Measurements from ENCODE around the gene WSCD1.

DNA sequence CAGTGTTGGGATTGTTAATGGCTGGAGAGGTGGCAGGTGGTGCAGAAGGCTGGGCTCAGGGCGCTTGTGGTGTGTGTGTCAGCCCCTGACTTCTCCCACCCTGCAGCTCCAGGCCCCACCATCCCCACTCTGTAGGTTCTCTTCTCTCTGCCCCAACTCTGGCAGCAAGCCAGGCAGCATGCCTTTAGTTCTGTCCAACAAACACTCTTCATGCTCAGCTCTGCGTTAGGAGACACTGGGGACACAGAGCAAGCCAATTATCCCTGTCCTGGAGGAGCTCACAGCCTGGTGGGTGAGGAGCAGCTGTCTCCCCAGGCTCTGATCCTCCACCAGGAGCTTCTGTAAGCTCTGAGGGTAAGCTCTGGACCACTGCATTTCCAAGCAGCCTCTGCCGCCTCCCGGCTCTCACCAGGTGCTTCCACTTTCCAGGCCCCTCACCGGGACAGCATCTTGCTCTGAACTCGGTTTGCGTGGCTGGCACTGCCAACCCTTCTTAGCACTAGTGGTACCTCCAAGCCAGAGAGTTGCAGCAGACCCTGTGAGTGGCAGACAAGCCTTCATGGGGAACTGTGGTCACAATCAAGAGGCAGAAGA, 34.3 kb upstream of the WSCD1 start:
- TF ChIP-seq, protein P1, sequence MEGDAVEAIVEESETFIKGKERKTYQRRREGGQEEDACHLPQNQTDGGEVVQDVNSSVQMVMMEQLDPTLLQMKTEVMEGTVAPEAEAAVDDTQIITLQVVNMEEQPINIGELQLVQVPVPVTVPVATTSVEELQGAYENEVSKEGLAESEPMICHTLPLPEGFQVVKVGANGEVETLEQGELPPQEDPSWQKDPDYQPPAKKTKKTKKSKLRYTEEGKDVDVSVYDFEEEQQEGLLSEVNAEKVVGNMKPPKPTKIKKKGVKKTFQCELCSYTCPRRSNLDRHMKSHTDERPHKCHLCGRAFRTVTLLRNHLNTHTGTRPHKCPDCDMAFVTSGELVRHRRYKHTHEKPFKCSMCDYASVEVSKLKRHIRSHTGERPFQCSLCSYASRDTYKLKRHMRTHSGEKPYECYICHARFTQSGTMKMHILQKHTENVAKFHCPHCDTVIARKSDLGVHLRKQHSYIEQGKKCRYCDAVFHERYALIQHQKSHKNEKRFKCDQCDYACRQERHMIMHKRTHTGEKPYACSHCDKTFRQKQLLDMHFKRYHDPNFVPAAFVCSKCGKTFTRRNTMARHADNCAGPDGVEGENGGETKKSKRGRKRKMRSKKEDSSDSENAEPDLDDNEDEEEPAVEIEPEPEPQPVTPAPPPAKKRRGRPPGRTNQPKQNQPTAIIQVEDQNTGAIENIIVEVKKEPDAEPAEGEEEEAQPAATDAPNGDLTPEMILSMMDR (IDR thresholded peaks at IDR 0.05): no peak
- no peak for TF ChIP-seq POLR2A (IDR thresholded peaks at IDR 0.05)
- TF ChIP-seq EP300 (IDR thresholded peaks at IDR 0.05): no peak
